GM12878 (cell line): Measurements from ENCODE around the gene GPR137B. TPM values are rescaled to one million over a fixed set of nuclear protein-coding genes. Genes with fewer than 3 reads are reported as not detected.

Experiments
- ATAC-seq: fragments of 200-7000 bp; cut with Tn5 transposase; 3 replicates; pipeline ENCODE4 v1.9.1; 2020; ENCODE audit warnings: mild to moderate bottlenecking, moderate library complexity
- BruUV-seq: library from RNA; stranded (reverse); fragments of 400-500 nt; replicated peaks from 2 replicates; lab custom pipeline; 2021; lab: Mats Ljungman, UMichigan
- CTCF ChIA-PET: fragments of 300-600 bp; sonication (Branson Sonifier 250); formaldehyde crosslinking; extraction: SDS; loops from one replicate; lab custom pipeline; 2021; ENCODE audit warnings: inconsistent platforms; lab: Yijun Ruan, JAX
- POLR2A ChIA-PET: fragments of 350-600 bp; formaldehyde crosslinking; extraction: SDS; loops from one replicate; lab custom pipeline; 2021; ENCODE audit warnings: inconsistent platforms; lab: Charles Lee
- RAD21 ChIA-PET: fragments of 300-600 bp; sonication (Branson Sonifier 250); formaldehyde crosslinking; loops from one replicate; lab custom pipeline; 2023; ENCODE audit warnings: antibody characterized with exemption; ENCODE audit not compliant: unreplicated experiment; lab: Charles Lee
- SMC1A ChIA-PET: fragments of 300-600 bp; sonication (Branson Sonifier 250); formaldehyde crosslinking; loops from one replicate; lab custom pipeline; 2023; ENCODE audit not compliant: unreplicated experiment, uncharacterized antibody; lab: Charles Lee
- DNase-seq: peaks from one replicate; pipeline ENCODE4 v3.0.0-alpha.2; 2011; ENCODE audit warnings: low read depth, low spot score
- FAIRE-seq: peaks from 3 replicates; lab custom pipeline; 2011; peaks lifted over from hg19 to GRCh38; lab: Jason Lieb, UNC
- H2AFZ ChIP-seq: 2 replicates; pipeline ENCODE4 v1.6.0; 2011; ENCODE audit warnings: low read depth, low read length, control low read depth; ENCODE audit not compliant: control insufficient read depth
- H3K27ac ChIP-seq: 2 replicates; pipeline ENCODE4 v1.5.1; 2011; ENCODE audit warnings: control low read depth; ENCODE audit not compliant: control insufficient read depth, insufficient read depth
- H3K27me3 ChIP-seq, 2 experiments: replicated peaks in 1 of 2; 2 replicates each; pipeline versions ENCODE4 v1.6.0 to v1.6.1; 2011; ENCODE audit warnings: low read length in 1 of 2; ENCODE audit not compliant: control insufficient read depth in 2 of 2, insufficient read depth in 2 of 2
- H3K36me3 ChIP-seq, 2 experiments: 2 replicates each; pipeline ENCODE4 v1.5.1; 2011; ENCODE audit warnings: low read length in 1 of 2; ENCODE audit not compliant: control insufficient read depth in 2 of 2, insufficient read depth in 2 of 2
- H3K4me1 ChIP-seq: 2 replicates; pipeline ENCODE4 v1.6.1; 2011; ENCODE audit warnings: mild to moderate bottlenecking, low read length, moderate library complexity, mixed read lengths; ENCODE audit not compliant: control insufficient read depth, insufficient read depth
- H3K4me2 ChIP-seq: 2 replicates; pipeline ENCODE4 v1.6.0; 2011; ENCODE audit warnings: control low read depth; ENCODE audit not compliant: control insufficient read depth, insufficient read depth
- H3K4me3 ChIP-seq: fragments of 200-600 bp; sonication (generic); 2 replicates; pipeline ENCODE4 v1.5.1; 2016
- H3K79me2 ChIP-seq: 2 replicates; pipeline ENCODE4 v1.6.0; 2011; ENCODE audit warnings: low read length; ENCODE audit not compliant: control insufficient read depth, insufficient read depth
- H3K9ac ChIP-seq: 2 replicates; pipeline ENCODE4 v1.8.0; 2011; ENCODE audit warnings: low read length, control low read depth, mixed read lengths; ENCODE audit not compliant: control insufficient read depth, insufficient read depth
- H3K9me3 ChIP-seq: replicated peaks from 3 replicates; pipeline ENCODE4 v1.5.1; 2011; ENCODE audit warnings: mild to moderate bottlenecking, low read length; ENCODE audit not compliant: control insufficient read depth, insufficient read depth
- H4K20me1 ChIP-seq: 2 replicates; pipeline ENCODE4 v1.6.0; 2011; ENCODE audit not compliant: control insufficient read depth, insufficient read depth
- CBFB ChIP-seq: IDR thresholded peaks from 2 replicates; pipeline ENCODE4 v1.6.1; 2016; ENCODE audit warnings: antibody characterized with exemption, low read depth
- DPF2 ChIP-seq: fragments of 450-650 bp; IDR thresholded peaks from 2 replicates; pipeline ENCODE4 v1.6.1; 2017; ENCODE audit warnings: mild to moderate bottlenecking
- E4F1 ChIP-seq: fragments of 450-650 bp; IDR thresholded peaks from 2 replicates; pipeline ENCODE4 v1.6.1; 2018; ENCODE audit warnings: borderline replicate concordance, mild to moderate bottlenecking; ENCODE audit not compliant: partially characterized antibody
- GABPA ChIP-seq: IDR thresholded peaks from 2 replicates; pipeline ENCODE4 v1.6.1; 2014; ENCODE audit warnings: antibody characterized with exemption, low read depth, mild to moderate bottlenecking, inconsistent platforms
- KAT2A ChIP-seq: conservative IDR thresholded peaks from 2 replicates; pipeline ENCODE4 v1.6.1; 2011; ENCODE audit warnings: low read depth, low read length; ENCODE audit not compliant: control insufficient read depth
- MTA3 ChIP-seq: IDR thresholded peaks from 2 replicates; pipeline ENCODE4 v1.6.1; 2012; ENCODE audit warnings: low read length, inconsistent platforms, borderline replicate concordance
- NFIC ChIP-seq: IDR thresholded peaks from 2 replicates; pipeline ENCODE4 v1.6.1; 2012; ENCODE audit warnings: low read depth, mild to moderate bottlenecking, inconsistent platforms, low read length, moderate library complexity
- SREBF1 ChIP-seq: IDR thresholded peaks from 2 replicates; pipeline ENCODE4 v1.6.1; 2012; ENCODE audit warnings: mild to moderate bottlenecking, low read length
- SRF ChIP-seq, 2 experiments: IDR thresholded peaks; 2 replicates each; pipeline ENCODE4 v1.6.1; 2011; ENCODE audit warnings: low read depth in 2 of 2, low read length in 2 of 2, mild to moderate bottlenecking in 1 of 2, moderate library complexity in 1 of 2
- STAT1 ChIP-seq: fragments of 450-650 bp; conservative IDR thresholded peaks from 2 replicates; pipeline ENCODE4 v1.6.1; 2014; ENCODE audit warnings: antibody characterized with exemption, mild to moderate bottlenecking
- TARDBP ChIP-seq: IDR thresholded peaks from 2 replicates; pipeline ENCODE4 v1.6.1; 2016; ENCODE audit warnings: borderline replicate concordance
- USF2 ChIP-seq: IDR thresholded peaks from 2 replicates; pipeline ENCODE4 v1.6.1; 2011; ENCODE audit warnings: low read depth, low read length, improper control_type of control experiment, borderline replicate concordance
- WRNIP1 ChIP-seq: IDR thresholded peaks from 2 replicates; pipeline ENCODE4 v1.6.1; 2011; ENCODE audit warnings: low read depth, low read length, improper control_type of control experiment, borderline replicate concordance
- WGBS: methylation state at CpG from one replicate; pipeline ENCODE4 v1.1.6; 2016; ENCODE audit warnings: low lambda C conversion rate; ENCODE audit not compliant: insufficient replicate concordance, insufficient coverage; ENCODE audit errors: missing lambda C conversion rate; 5-methylcytosine and 5-hydroxymethylcytosine counted together
- in situ Hi-C: fragments of 300-500 bp; cut with MboI; formaldehyde crosslinking; loops from 9 replicates; pipeline ENCODE4 v1.14.3; 2018; ENCODE audit warnings: mixed read lengths
- intact Hi-C: fragments of 100-400 bp; cut with micrococcal nuclease; formaldehyde crosslinking; loops from one replicate; pipeline ENCODE4 v1.14.2; 2022; ENCODE audit not compliant: unreplicated experiment
- polyA plus RNA-seq, 11 experiments: library from polyadenylated mRNA; depleted of rRNA in 4 of 11; unstranded in 6 of 11; stranded (reverse) in 5 of 11; fragments of >200 nt; fragmentation: Nextera tagmentation in 4 of 11; fragmentation: Illumina TruSeq in 1 of 11; extraction: Ambion mirVana in 4 of 11; extraction: Trizol in 1 of 11; gene quantifications; 1 replicate in 1 of 11; 2 replicates in 10 of 11; pipeline versions ENCODE4 v1.2.1 to v1.2.3, GENCODE V29; 2011 to 2016; ENCODE audit warnings: inconsistent platforms in 2 of 11, missing spikeins in 2 of 11, low read depth in 1 of 11
- total RNA-seq, 4 experiments: library from RNA; depleted of rRNA in 3 of 4; stranded (reverse); fragments of >200 nt in 3 of 4; fragmentation: Illumina TruSeq in 1 of 4; extraction: Trizol in 1 of 4; gene quantifications; 2 replicates each; pipeline versions ENCODE4 v1.2.1 to v1.2.3, GENCODE V29; 2013 to 2021
- TF ChIP-seq, protein P1 (sequence below): IDR thresholded peaks from 2 replicates; pipeline ENCODE4 v1.6.1; 2012; ENCODE audit warnings: low read depth, low read length, improper control_type of control experiment
- TF ChIP-seq, protein P2 (sequence below): IDR thresholded peaks from 2 replicates; pipeline ENCODE4 v1.6.1; 2012; ENCODE audit warnings: mild to moderate bottlenecking, low read depth, low read length

The GPR137B gene
- total and polyA plus RNA-seq, 10 of the 15 experiments (the other 5 are each of a cell fraction or from before 2014, with no cell fraction given), result 5.4 to 20.8 (median 12.5) TPM

DNA sequence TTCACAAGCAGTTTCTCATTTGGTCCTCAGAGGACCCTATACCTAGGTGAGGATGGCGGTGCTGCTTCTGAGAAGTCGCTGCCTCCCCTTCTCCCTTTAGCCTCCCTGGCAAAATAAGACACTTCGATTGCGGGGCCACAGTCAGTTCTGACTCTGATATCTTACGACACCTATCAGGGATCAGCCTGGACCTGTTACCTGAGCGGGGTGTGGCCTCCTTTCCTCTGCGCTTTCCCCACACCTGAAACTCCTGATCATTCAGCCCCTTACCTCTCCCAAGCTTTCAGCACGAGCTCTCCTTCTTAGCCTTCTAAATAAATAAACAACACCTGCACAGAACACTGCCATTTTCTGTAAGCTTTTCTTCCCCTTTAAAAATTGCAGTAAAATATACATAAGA lies 24.6 kb upstream of the GPR137B start:
- ATAC-seq (no peak), FAIRE-seq (no peak), DNase-seq (no peak)
- Histone ChIP-seq H4K20me1 (no peaks in the 10 kb centered on the region), H3K9me3 (no peaks in the 10 kb centered on the region), H2AFZ (no peak overlapping the region), H3K27me3 (no peaks in the 10 kb centered on the region), H3K4me1 (peaks cover 25% of the 10 kb centered on the region), H3K4me2 (no peak overlapping the region), H3K4me3 (no peak overlapping the region), H3K36me3 (no peaks in the 10 kb centered on the region), H3K9ac (no peak overlapping the region), H3K79me2 (no peaks in the 10 kb centered on the region), H3K27ac (no peak overlapping the region)
- WGBS, result 74% methylated on average over 8 of the region's 8 CpGs
- ChIA-PET RAD21 (no interaction called here), POLR2A (no interaction called here), CTCF (interaction anchor here (0.6 to 1.3 kb wide), 2 partner anchors 186 to 681 kb away, joined by 3 to 4 read pairs; no protein-coding TSS in a partner anchor), SMC1A (no interaction called here)
- BruUV-seq, result no TSS peak
- TF ChIP-seq WRNIP1 (no peak), USF2 (no peak), KAT2A (no peak), CBFB (no peak), MTA3 (no peak), TARDBP (no peak), SRF (IDR thresholded peaks at IDR 0.05; ENCODE audit: low read depth in 2 of 2, low read length in 2 of 2) (no peak), SREBF1 (no peak), STAT1 (no peak), E4F1 (no peak), DPF2 (no peak), NFIC (no peak), GABPA (no peak)
- TF ChIP-seq, protein P1, sequence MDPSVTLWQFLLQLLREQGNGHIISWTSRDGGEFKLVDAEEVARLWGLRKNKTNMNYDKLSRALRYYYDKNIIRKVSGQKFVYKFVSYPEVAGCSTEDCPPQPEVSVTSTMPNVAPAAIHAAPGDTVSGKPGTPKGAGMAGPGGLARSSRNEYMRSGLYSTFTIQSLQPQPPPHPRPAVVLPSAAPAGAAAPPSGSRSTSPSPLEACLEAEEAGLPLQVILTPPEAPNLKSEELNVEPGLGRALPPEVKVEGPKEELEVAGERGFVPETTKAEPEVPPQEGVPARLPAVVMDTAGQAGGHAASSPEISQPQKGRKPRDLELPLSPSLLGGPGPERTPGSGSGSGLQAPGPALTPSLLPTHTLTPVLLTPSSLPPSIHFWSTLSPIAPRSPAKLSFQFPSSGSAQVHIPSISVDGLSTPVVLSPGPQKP, result no peak
- TF ChIP-seq, protein P2, sequence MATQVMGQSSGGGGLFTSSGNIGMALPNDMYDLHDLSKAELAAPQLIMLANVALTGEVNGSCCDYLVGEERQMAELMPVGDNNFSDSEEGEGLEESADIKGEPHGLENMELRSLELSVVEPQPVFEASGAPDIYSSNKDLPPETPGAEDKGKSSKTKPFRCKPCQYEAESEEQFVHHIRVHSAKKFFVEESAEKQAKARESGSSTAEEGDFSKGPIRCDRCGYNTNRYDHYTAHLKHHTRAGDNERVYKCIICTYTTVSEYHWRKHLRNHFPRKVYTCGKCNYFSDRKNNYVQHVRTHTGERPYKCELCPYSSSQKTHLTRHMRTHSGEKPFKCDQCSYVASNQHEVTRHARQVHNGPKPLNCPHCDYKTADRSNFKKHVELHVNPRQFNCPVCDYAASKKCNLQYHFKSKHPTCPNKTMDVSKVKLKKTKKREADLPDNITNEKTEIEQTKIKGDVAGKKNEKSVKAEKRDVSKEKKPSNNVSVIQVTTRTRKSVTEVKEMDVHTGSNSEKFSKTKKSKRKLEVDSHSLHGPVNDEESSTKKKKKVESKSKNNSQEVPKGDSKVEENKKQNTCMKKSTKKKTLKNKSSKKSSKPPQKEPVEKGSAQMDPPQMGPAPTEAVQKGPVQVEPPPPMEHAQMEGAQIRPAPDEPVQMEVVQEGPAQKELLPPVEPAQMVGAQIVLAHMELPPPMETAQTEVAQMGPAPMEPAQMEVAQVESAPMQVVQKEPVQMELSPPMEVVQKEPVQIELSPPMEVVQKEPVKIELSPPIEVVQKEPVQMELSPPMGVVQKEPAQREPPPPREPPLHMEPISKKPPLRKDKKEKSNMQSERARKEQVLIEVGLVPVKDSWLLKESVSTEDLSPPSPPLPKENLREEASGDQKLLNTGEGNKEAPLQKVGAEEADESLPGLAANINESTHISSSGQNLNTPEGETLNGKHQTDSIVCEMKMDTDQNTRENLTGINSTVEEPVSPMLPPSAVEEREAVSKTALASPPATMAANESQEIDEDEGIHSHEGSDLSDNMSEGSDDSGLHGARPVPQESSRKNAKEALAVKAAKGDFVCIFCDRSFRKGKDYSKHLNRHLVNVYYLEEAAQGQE, result no peak
- in situ Hi-C loops (loop anchor here (25.0 kb wide), 2 partner anchors 170 to 1020 kb away; partner anchors contain the start of gene ERO1B), intact Hi-C loops (no loop called here)
